Colonic mucosa (tissue), 4 donors: ENCODE data around the gene SLIT1. TPM values are rescaled to one million over a fixed set of nuclear protein-coding genes. Genes with fewer than 3 reads are reported as not detected.

ENCODE experiments used
- DNase-seq: peaks from one replicate; pipeline ENCODE4 v3.0.0-alpha.2; 2020
- H3K27ac ChIP-seq: fragments of 200-600 bp; one replicate; pipeline ENCODE4 v1.8.0; 2021
- H3K27me3 ChIP-seq: fragments of 200-600 bp; one replicate; pipeline ENCODE4 v1.8.0; 2021
- H3K36me3 ChIP-seq: fragments of 200-600 bp; one replicate; pipeline ENCODE4 v1.8.0; 2021
- H3K4me1 ChIP-seq: fragments of 200-600 bp; one replicate; pipeline ENCODE4 v1.8.0; 2021; ENCODE audit warnings: mild to moderate bottlenecking
- H3K4me3 ChIP-seq: fragments of 200-600 bp; one replicate; pipeline ENCODE4 v1.8.0; 2021
- H3K9ac ChIP-seq, 2 donors: one replicate each; pipeline ENCODE4 v1.7.0; 2013; ENCODE audit warnings: control low read depth in 2 of 2, low read depth in 2 of 2, low read length in 2 of 2
- H3K9me3 ChIP-seq: fragments of 200-600 bp; one replicate; pipeline ENCODE4 v1.8.0; 2021
- intact Hi-C: fragments of 100-400 bp; cut with DNase I; formaldehyde crosslinking; loops from one replicate; pipeline ENCODE4 v1.14.1; 2022
- total RNA-seq, 2 donors: library from RNA; stranded (reverse); fragmentation: NEBNext Ultra II Directional in 1 of 2; extraction: Animal tissue kit (Norgen Biotek cat#: 25700) in 1 of 2; gene quantifications; one replicate each; pipeline ENCODE4 v1.2.1, GENCODE V29; 2021
- TF ChIP-seq, protein P1 (sequence below): fragments of 200-600 bp; IDR thresholded peaks from one replicate; pipeline ENCODE4 v1.8.0; 2022; ENCODE audit warnings: antibody characterized with exemption, mild to moderate bottlenecking
- donor health status: healthy.
- donor health status: DM: no; HTN: no; CAD: no.
- donor health status: DM: no; HTN: no; CAD: no.

The SLIT1 gene
- total RNA-seq, 2 donors from 2014 or later, result 0.17 to 0.24 TPM

- Histone ChIP-seq H3K4me3 (no peak overlapping the region), H3K27me3 (no peaks in the 10 kb centered on the region), H3K9me3 (no peaks in the 10 kb centered on the region), H3K36me3 (no peaks in the 10 kb centered on the region), H3K27ac (no peak overlapping the region), H3K9ac (no peak overlapping the region), H3K4me1 (no peaks in the 10 kb centered on the region)
- intact Hi-C loops, result no loop called here
- no peak for DNase-seq
- TF ChIP-seq, protein P1, sequence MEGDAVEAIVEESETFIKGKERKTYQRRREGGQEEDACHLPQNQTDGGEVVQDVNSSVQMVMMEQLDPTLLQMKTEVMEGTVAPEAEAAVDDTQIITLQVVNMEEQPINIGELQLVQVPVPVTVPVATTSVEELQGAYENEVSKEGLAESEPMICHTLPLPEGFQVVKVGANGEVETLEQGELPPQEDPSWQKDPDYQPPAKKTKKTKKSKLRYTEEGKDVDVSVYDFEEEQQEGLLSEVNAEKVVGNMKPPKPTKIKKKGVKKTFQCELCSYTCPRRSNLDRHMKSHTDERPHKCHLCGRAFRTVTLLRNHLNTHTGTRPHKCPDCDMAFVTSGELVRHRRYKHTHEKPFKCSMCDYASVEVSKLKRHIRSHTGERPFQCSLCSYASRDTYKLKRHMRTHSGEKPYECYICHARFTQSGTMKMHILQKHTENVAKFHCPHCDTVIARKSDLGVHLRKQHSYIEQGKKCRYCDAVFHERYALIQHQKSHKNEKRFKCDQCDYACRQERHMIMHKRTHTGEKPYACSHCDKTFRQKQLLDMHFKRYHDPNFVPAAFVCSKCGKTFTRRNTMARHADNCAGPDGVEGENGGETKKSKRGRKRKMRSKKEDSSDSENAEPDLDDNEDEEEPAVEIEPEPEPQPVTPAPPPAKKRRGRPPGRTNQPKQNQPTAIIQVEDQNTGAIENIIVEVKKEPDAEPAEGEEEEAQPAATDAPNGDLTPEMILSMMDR, result no peak
These were observed 28.1 kb downstream of the SLIT1 start for GRCh38 chr10:97157578-97158095.

- H3K9me3 ChIP-seq, result no peaks in the 10 kb centered on the region
- H3K27ac ChIP-seq, result no peak overlapping the region
- intact Hi-C loops, result no loop called here
- no peaks in the 10 kb centered on the region for H3K36me3 ChIP-seq
- no peak for DNase-seq
- no peak overlapping the region for H3K9ac ChIP-seq
- H3K4me1 ChIP-seq, result no peaks in the 10 kb centered on the region
- H3K27me3 ChIP-seq, result no peaks in the 10 kb centered on the region
- H3K4me3 ChIP-seq, result no peak overlapping the region
- TF ChIP-seq, protein P1, result no peak
These were observed 31.0 kb downstream of the SLIT1 start for GRCh38 chr10:97154781-97155180.

- H3K4me3 ChIP-seq, result no peak overlapping the region
- no peak overlapping the region for H3K9ac ChIP-seq
- intact Hi-C loops, result no loop called here
- H3K36me3 ChIP-seq, result no peaks in the 10 kb centered on the region
- no peaks in the 10 kb centered on the region for H3K4me1 ChIP-seq
- TF ChIP-seq, protein P1, result no peak
- no peaks in the 10 kb centered on the region for H3K27me3 ChIP-seq
- no peak overlapping the region for H3K27ac ChIP-seq
- no peak for DNase-seq
- H3K9me3 ChIP-seq, result no peaks in the 10 kb centered on the region
These were observed 31.6 kb downstream of the SLIT1 start for GRCh38 chr10:97154162-97154561.

- TF ChIP-seq, protein P1, result no peak
These were observed 32.4 kb downstream of the SLIT1 start for GRCh38 chr10:97153270-97153850.

GRCh38 chr10:97151307-97151914, 34.3 kb downstream of the SLIT1 start:
- Histone ChIP-seq H3K4me3 (no peak overlapping the region), H3K27me3 (no peaks in the 10 kb centered on the region), H3K9ac (no peak overlapping the region), H3K27ac (no peak overlapping the region), H3K4me1 (no peaks in the 10 kb centered on the region), H3K9me3 (no peaks in the 10 kb centered on the region), H3K36me3 (no peaks in the 10 kb centered on the region)
- intact Hi-C loops, result no loop called here
- DNase-seq, result no peak
- TF ChIP-seq, protein P1, result no peak

More at GRCh38 chr10:97153270-97153850, 32.4 kb downstream of the SLIT1 start:
- no peaks in the 10 kb centered on the region for H3K9me3 ChIP-seq
- no peak overlapping the region for H3K9ac ChIP-seq
- H3K4me1 ChIP-seq, result no peaks in the 10 kb centered on the region
- no peak for DNase-seq
- H3K36me3 ChIP-seq, result no peaks in the 10 kb centered on the region
- intact Hi-C loops, result no loop called here
- no peak overlapping the region for H3K4me3 ChIP-seq
- no peak overlapping the region for H3K27ac ChIP-seq
- no peaks in the 10 kb centered on the region for H3K27me3 ChIP-seq
